HEK293T (cell line): ENCODE results near the gene LKAAEAR1.

Source experiments
- ARNT ChIP-seq: fragments of 450-650 bp; IDR thresholded peaks from 2 replicates; pipeline ENCODE4 v1.6.1; 2017; ENCODE audit warnings: mild to moderate bottlenecking
- BHLHE40 ChIP-seq: fragments of 450-650 bp; IDR thresholded peaks from 2 replicates; pipeline ENCODE4 v1.6.1; 2016; ENCODE audit warnings: mild to moderate bottlenecking, moderate library complexity, borderline replicate concordance
- CTBP1 ChIP-seq: fragments of 450-650 bp; IDR thresholded peaks from 2 replicates; pipeline ENCODE4 v1.6.1; 2016; ENCODE audit warnings: borderline replicate concordance
- ELF4 ChIP-seq: fragments of 450-650 bp; IDR thresholded peaks from 2 replicates; pipeline ENCODE4 v1.6.1; 2017; ENCODE audit warnings: antibody characterized with exemption
- FOXA1 ChIP-seq: fragments of 450-650 bp; IDR thresholded peaks from 2 replicates; pipeline ENCODE4 v1.6.1; 2016; ENCODE audit warnings: mild to moderate bottlenecking
- FOXK2 ChIP-seq: fragments of 450-650 bp; IDR thresholded peaks from 2 replicates; pipeline ENCODE4 v1.6.1; 2016; ENCODE audit warnings: mild to moderate bottlenecking
- FOXM1 ChIP-seq: fragments of 450-650 bp; IDR thresholded peaks from 2 replicates; pipeline ENCODE4 v1.6.1; 2017; ENCODE audit warnings: mild to moderate bottlenecking, borderline replicate concordance
- HDGF ChIP-seq: fragments of 450-650 bp; IDR thresholded peaks from 2 replicates; pipeline ENCODE4 v1.6.1; 2017; ENCODE audit warnings: antibody characterized with exemption, borderline replicate concordance
- LEF1 ChIP-seq: fragments of 450-650 bp; IDR thresholded peaks from 2 replicates; pipeline ENCODE4 v1.6.1; 2017; ENCODE audit warnings: mild to moderate bottlenecking, borderline replicate concordance
- PKNOX1 ChIP-seq: fragments of 450-650 bp; IDR thresholded peaks from 2 replicates; pipeline ENCODE4 v1.6.1; 2016
- SP1 ChIP-seq: fragments of 450-650 bp; IDR thresholded peaks from 2 replicates; pipeline ENCODE4 v1.6.1; 2017
- SUZ12 ChIP-seq: fragments of 450-650 bp; IDR thresholded peaks from 2 replicates; pipeline ENCODE4 v1.6.1; 2016; ENCODE audit warnings: mild to moderate bottlenecking
- TARDBP ChIP-seq: fragments of 450-650 bp; IDR thresholded peaks from 2 replicates; pipeline ENCODE4 v1.6.1; 2016
- ZNF384 ChIP-seq: fragments of 450-650 bp; IDR thresholded peaks from 2 replicates; pipeline ENCODE4 v1.6.1; 2016

DNA sequence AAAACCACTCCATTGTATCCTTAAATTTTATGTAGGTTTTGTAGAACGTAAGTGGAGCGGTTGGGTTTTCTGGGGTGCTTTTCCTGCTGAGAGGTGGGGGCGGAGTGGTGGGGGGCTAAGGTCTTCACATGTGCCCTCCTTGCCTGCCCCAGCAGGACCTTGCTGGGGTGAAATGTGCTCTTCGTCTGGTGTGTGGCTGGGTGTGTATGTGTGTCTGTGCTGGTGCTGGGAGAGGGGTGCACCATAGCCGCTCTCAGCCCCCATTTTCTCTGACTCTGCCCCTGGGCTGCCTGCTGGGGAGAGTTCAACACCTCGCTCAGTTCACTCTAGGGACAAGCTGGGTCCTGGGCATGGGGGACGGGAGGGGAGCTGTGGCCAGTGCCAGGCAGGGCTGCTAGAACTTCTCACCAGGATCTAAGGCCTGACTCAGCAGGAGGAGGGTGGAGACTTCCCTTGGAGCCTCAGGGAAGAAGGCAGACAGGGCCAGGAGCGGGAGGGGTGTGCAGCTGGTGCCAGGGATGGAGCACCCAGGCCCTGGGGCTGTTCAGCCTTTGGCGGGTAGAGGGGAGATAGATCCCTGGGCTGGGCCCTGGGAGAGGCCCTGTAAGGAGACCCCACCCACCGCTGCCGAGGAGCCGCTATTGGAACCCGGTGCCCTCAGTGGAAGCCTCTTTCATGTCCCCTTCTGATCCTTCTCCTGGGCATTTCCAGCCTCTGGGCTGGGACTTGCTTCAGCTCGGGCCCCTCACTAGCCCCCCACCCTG, 39.5 kb downstream of the LKAAEAR1 start:
- TF ChIP-seq FOXK2 (no peak), PKNOX1 (no peak), TARDBP (no peak), BHLHE40 (no peak), SP1 (no peak), ZNF384 (no peak), FOXA1 (no peak), FOXM1 (no peak), LEF1 (no peak), SUZ12 (no peak), ARNT (no peak), CTBP1 (no peak), HDGF (no peak), ELF4 (no peak)
